HG03571 (cell line): ENCODE data around the gene TTLL9.

Source experiments
- ATAC-seq: cut with Tn5 transposase; IDR thresholded peaks from one replicate; pipeline ENCODE4 v1.9.1; 2021; ENCODE audit not compliant: unreplicated experiment

The TTLL9 gene

DNA sequence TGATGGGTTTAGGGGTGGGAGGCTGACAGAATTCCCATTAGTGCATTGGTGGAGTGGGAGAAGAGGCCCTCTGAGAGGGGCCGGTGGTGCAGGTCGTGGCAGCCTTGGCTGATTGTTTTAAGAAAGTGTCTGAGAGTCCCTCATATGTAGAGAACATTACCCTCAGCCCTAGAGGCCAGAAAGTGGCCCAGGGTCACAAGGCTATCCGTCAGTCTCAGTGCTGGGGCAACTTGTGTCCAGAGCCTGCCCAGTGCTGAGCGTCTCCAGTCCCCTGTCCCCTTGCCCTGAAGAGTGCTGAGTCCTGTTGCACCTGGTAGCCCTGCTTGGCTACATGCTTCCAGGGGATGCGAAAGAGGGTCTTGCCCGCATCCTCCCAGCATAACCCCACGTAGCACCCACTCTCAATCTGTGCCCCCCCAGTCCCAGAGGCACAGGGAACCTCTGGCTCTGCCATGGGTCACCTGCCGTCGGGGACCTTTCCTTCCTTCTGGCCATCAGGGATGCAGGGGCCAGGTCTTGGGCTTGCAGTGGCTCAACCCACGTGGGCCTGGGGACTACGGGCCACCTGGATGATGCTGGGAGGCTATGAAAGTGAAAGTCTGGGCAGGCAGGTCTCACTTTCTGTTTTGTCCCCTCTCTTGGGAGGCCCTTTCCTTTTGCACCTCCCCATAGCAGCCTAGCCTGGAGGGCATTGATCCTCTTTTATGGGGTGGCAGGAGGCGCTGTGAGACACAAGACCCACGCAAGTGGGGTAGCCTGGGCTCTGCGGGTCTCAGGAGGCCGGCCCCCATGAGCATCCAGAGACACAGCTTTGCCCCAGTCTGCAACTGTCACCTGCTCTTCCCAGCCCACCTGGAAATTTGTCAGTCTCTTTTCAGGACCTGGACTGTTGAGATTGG, 12.3 kb upstream of the TTLL9 start:
- ATAC-seq: peak; percentile 65

DNA sequence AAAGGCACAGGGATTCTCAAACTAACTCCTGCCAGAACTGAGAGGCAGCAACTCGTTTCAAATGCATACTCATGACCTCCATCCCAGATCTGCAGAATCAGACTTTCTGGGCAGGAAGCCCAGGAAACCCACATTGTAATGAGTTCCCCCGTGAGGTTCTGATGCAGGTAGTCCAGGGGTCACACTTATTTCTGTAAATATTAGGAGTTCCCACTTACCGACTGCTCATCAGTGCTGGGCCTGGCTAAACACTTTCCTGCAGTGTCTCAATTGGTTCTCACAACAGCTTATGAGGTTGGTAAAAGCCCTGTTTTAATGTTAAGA, 11.7 kb upstream of the TTLL9 start:
- no peak for ATAC-seq

DNA sequence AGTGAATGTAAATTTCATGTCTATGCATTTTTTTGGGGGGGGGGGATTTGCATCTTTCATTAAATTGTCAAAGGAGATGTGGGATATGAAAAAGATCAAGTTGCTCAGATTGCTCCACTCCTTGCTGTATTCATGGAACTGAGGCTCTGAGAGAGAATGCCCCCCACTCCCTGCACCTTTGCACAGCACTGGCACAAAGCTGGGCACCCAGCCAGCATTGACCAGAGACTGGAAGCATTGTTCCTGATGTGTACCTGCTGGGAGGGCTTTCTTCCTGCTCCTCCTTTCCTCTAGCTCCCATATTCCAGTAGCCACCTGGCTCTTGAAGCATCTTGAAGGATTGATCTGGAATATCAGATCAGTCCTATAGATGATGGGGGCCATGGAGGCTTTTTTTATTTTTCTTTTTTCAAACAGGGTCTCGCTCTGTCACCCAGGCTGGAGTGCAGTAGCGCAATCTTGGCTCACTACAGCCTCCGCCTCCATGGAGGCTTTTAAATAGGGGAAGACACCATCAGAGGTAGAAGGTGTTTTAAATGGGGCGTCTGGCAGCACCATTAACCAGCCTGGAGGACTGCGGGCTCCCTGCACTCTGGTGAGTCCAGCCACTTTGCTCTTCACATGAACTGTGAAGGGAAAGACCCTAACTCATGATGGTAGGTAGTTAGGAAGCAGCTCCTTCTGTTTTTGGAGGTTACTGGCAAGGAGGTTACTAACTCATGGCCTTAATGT, 11.0 kb upstream of the TTLL9 start:
- ATAC-seq: no peak

DNA sequence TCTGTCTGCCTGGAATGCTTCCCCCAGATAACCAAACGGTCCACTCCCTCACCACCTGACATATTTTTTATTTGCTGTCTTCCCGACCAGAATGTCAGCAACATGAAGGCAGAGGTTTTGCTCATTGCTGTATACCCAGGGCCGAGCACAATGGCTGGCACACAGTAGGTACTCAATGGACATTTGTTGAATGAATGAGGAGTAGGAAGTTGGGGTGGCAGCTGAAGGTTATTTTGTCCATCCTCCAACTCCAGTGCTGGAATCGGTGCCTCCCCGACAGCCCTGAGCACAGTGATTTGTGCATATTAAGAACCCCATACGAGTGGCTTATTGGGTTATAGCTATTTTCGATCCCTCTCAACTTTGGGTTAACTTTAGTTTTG, 10.4 kb upstream of the TTLL9 start:
- no peak for ATAC-seq

DNA sequence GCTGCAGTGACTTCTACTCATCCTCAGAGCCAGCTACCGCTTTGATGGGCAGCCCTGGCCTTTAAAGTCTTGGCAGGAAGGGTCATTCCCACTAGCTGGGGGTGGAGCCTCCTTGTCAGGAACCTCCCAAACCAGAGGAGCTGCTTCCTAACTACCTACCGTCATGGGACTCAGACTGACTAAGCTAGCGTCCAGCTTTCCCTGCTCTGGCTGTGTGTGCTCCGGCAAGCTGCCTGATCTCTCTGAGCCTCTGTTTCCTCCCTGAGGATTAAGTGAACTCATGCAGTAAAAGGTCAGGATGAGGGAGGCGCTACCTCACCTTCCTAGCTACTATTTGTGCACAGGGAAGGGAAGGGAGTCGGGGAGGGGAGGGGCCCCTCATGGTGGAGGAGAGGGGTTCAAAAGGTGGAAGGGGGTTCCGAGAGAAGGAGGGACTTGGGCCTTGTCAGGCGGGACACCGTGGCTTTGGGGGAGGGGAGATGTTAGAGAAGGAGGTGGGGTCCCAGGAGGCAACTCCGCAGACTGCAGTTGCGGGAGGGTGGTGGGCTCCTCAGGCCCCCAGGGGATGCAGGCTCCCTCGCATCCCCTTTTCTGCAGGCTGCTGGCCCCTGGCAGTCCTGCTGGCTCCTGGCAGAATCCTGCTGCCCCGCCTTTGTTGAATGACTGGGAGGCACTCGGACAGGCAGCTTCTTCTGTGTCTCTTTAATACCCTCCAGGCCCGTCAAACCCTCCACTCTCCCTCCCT, 9.9 kb upstream of the TTLL9 start:
- no peak for ATAC-seq

DNA sequence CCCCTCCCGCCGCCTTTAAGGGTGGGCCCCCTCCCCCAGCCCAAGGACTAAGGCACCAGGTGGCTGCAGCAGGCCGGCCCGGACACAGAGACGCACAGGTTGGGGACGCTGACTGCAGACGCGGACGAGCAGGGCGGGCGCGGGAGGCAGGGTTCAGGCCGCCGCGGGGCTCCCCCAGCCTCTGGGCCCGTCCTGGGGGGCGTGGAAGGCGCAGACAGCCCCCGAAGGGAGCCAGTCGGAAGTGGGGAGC, 9.4 kb upstream of the TTLL9 start:
- no peak for ATAC-seq

DNA sequence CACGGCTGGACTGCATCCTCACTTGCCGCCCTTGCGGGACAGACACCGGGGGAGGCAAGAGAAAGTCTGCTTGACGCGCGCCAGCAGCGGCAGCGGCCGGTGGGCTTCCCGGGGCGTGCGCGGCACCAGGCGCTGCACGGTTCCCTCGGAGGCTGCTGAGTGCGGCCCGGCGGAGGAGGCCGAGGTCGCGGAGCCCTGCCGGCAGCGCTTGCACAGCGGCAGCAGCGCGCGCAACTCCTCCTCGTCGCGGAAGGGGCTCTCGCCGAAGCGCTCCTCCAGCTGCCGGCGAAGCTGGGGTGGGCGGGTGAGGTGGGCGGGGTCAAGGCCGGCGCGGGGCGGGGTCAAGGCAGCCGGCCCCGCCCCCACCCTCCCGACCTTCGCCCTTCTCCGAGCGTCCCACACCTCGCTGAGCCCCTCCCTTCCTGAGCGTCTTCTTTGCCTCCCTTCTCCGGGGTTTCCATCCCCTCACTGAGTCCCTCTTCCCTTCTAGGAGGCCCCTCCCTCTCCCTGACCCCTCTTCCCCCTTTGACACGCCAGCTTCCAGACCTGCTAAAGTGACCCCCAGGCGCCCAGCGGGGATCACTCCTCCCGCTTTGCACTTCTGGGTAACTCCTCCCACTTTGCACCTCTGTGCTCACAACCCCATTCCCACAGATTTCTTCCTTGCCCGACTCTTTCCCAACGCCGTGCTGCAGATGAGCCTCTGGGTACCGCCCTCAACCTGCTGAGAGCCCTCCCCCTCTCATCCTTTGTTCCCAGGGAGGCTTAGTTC, 8.9 kb upstream of the TTLL9 start:
- no peak for ATAC-seq

DNA sequence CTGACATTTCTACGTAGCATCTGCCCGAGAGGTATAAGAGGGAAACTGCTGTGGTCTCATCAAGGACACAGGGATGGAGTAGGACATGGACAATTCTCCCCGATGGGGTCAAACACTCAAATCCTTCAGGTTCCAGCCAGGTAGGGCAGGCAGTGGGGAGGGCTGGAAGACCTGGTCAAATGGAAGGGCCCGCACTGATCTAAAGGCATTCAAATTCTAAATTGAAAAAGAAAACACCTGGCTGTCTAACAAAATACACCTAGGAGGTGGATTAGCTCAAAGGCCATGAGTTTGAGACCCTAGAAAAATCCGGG, 8.3 kb upstream of the TTLL9 start:
- no peak for ATAC-seq

DNA sequence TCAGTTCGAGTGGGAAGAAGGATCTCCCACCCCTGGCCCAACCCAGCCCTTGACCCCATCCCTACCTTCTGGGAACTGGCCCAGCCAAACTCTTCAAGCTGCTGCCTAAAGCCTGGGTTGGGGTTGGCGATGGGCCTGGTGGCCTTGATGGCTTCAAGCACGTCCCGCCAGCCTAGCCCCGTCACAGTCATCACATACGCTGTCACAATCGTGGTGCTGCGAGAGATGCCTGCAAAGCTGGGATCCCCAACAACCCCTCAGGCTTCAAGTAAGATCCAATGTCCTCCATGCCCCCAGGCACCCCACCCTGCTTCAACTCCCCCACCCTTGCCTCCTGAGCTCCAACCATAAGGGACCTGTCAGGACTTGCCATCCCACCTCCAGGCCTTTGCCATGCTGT, 7.9 kb upstream of the TTLL9 start:
- ATAC-seq: no peak

DNA sequence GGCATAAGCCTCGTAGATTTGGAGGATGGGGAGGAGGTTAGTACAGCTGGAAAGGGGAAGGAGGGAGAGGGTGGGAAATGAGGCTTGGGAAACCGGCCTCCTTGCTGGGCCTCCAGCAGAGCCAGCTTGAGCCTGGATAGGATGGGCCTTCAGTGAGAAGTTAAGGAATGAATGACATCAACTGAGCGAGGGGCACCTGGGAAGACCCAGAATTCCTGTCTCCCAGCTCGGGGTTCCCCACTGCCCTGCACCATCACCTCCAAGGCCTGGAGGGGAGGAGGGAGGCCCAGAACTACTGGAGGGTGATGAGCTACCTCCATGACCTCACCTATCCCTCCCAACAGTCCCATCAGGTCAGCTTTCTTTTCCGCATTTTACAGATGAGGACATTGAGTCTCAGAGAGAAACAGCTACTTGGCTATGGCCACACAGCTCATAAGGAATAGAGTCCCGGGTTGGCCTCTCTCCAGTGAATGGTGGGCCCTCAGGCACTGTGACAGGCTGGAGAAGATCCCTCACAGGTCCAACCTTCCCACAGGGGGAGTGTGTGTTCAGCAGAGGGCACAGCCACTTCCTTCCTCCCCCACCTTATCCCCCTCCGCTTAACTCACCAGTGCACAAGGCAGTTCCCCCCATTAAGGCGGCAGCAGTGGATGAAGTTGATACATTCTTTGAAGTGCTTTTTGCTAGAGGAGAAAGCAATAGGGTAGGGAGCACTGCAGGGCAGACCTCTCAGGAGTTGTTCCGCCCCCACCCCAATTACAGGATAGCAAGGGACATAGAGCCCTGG, 6.9 kb upstream of the TTLL9 start:
- ATAC-seq: no peak

DNA sequence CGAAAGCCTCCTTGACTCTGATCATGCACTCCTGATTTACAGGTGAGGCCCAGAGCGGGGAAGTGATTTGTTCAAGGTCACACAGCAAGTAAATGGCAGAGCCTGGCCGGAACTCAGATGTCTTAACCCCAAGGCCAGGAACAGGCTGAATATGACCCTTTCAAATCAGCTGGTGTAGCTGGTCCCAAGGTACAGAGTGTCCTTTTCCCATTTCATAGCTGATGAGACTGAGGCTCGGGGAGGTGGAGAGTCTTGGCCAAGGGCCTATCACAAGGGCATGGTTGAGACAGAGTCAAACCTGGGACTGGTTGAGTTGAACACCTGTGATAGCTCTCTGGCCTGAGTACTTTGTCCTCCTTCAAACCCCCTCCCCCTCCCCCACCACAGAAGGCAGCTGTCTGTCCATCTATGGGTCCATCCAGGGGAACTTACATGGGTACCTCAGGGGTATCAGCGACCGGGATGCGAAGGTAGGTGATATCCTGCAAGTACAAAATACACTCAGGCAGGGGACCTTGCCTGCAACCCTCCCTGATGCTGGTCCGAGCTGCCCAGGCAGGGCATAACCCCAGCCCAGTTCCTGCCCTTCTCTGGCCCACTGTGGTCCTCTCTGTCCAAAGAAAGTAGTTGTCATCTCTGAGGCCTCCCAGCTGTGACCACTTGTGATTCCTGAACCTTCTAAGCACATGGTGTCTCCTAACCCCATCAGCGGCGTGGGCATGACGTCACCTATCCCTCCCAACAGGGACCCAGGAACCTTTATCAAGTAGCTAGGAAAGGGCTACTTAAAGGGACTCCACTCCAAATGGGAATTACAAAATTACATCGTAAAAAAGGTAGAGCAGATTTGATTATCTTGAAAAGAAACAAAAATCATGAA, 5.7 kb upstream of the TTLL9 start:
- ATAC-seq: no peak

DNA sequence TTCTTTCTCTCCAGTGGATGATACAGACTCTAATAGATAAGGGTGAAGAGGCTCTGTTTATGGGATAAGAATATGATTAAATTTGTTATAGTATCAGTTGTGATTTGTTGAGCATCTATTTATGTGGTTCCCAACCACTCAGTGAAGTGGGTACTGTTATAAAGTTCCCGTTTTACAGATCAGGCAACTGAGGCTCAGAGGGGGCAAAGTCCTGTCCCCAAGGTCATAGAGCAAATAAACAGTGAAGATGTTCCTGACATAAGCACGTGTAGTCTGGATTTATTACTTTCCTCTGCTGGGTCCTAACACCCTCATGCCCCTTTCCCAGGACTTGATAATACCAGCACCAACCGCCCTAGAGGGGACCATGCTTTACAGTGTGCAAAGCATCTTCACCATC, 4.2 kb upstream of the TTLL9 start:
- ATAC-seq: no peak

DNA sequence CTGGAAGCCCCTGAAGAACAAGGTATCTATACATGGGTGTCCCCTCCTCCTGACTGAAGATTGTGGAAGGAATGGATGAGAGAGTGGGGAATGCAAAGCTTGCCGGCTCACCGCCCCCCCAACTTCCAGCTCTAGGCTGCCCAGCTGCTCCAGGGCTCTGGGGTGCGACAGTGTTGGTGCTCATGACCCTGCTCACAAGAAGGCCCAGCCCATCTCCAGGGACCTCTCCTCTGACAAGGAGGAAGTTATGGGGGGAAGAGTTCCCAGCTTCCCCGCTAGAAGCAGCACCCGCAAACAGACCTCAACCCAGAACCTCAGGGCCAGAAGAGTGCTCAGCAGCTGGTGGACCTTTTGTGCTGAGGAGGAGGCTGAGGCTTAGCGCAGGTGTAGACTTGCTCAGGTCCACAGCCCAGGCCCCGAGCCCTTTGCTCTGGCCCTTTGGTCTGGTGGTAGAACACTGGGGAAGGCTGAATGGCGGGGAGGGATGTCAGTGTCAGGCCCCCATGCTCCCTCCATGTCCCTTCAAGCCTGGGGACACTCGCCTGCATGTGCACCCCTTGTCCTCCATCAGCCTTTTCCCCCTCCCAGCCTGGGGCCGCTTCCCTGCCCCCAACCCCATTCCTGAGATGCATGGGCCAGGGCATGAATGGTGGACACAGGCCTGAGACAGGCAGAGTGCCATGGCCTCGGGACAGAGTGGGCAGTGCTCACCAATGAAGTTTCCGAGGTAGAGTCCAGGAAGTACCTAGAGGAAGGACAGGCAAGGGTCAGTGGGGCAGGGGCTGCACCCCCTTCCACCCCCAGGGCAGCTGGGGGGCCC, 1.4 kb upstream of the TTLL9 start:
- no peak for ATAC-seq

DNA sequence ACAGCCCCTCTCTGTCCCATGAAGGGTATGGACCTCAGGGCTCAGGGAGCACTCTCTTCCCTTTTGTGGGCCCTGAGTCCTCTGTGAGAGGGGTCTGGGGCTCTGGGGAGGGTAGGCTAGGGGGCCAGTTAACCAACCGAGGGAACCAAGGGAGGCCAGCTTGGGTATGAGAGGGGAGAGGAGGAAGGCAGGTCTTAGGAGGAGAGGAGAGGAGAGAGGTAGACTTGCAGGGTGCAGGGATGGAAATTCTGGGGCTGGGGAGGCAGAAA, 827 bp upstream of the TTLL9 start:
- no peak for ATAC-seq

DNA sequence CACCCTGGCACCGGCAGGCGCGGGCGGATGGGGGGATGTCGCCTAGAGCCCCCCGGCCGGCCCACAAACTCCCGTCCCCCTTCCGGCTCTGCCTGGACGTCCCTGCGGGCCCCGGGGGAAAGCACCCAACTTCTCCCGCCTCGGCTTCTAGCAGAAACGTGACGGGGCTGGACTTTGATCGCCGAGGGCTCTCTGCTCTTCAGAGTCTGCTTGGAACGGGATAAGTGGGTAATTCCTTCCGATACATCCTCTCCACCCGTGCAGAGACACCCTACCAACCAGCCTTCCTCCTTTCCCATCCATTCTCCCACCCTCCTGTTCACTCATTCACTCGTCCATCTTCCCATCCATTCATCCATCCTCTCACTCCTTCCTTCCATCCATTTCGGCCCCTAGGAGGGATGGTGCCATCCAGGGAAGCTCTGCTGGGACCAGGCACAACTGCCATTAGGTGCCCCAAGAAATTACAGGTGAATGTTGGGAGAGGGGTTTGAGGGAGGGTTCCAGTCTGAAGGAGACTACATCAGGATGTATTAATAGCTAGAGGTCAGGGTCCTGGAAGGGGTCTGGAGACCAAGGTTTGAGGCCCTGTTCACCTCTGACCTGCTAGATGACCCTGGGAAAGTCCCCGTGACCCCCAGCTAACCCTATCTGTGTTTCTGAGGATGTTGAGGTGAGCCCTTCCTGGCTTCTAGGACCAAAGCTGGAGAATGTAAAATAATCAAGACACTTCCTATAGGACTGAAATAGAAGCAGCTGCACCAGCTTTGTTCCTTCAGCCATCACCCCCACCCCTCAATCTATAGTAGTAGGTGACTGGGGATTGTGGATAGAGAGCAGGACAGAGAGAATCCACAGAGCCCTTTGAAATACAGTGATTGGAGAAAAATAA, 538 bp downstream of the TTLL9 start:
- ATAC-seq: no peak

DNA sequence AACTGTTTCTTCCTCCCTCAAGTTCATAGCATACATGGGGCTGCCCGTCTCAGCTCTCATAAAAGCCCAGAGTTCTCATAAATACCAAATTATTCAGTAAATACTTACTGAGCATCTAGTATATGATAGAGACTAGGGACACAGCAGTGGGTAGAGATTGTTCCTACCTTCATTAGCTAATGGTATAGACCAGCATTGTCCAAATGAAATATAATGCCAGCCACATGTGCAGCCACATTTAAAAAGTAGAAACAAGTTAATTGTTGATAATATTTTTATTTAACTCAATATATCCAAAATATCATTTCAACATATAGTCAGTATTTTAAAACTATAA, 1.2 kb downstream of the TTLL9 start:
- no peak for ATAC-seq

DNA sequence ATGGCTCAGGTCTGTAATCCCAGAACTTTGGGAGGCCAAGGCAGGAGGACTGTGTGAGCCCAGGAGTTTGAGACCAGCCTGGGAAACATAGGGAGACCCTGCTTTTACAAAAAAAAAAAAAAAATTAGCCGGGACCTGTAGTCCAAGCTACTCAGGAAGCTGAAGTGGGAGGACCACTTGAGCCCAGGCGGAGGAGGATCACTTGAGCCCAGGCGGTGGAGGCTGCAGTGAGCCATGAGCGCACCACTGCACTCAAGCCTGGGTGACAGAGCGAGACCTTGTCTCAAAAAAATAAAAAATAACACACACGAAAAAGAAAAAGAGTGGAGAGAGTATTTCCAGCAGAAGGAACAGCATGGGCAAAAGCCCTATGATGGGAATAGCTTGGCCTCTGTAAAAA, 2.0 kb downstream of the TTLL9 start:
- no peak for ATAC-seq

DNA sequence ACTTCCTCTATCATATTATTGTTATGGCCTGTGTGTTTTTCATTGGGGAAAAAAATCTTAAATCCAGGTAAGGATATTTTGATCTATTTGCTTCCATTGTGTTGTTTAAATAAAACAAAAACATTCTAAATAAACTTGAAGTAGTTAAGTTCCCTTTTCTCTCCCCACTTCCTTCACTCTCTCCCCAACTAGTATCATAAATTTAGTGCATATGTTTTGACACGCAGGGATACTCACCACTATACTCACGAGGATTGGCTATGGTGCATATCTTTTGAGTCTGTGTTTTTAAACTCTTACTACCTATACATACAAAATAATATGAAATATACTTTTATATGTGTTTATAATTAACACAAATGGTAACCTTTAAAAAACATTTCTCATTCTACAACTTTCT, 5.2 kb downstream of the TTLL9 start:
- ATAC-seq: no peak

DNA sequence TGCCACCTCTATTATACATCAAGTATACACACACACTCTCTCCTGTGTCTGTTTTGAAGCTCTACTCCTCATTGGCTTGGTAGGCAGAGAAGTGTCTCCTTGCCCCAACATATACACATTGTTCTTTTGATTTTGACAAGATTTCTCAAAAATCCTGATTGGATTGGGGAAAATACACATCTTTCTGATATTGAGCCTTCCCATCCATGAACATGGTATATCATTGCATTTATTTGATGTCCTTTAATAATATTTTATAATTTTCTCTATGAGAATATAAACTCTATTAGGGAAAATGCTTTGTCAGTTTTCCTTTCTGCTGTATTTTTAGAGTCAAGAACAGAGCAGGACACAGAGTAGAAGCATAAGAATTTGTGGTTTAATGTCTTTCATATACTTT, 7.2 kb downstream of the TTLL9 start:
- no peak for ATAC-seq
